Measurements from ENCODE around the gene HOGA1. TPM values are rescaled to one million over a fixed set of nuclear protein-coding genes. Genes with fewer than 3 reads are reported as not detected.
A peak's percentile ranks its signal among the peaks of the same experiment; 100 is the strongest.

The HOGA1 gene
- total RNA-seq, 1 donor from 2014 or later = 1.6 TPM

DNA sequence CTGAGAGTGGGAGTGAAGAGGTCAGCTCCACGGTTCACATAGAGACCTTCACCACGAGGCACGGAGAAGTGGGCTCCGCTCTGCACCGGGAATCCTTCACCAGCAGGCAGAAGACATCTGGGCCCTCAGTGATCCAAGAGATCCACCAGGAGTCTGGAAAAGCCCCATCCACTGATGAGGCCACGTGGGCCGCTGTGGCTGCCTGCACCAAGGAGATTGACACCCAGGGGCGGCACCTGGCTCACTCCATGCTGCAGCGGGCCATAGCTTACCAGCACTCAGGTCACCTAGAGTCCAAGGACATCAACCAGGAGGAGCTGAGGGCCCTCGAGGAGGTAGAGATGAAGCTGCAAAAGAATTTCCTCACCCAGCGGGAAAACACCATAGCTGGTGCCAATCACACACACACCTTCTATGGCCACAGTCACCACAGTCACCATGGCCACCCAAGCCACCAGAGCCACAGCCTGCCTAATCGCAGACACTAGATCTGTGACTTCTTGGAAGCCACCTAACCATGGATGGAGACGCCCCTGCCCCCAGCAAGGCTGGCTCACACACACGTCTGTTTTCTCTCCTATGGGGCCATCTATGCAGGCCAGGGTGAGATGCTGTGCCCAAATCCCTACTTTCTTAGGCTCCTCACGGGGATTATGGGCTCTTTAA is 6.0 kb downstream of the HOGA1 start:
- Histone ChIP-seq H3K36me3 (ENCODE audit: control insufficient read depth in 3 of 3, insufficient read depth in 3 of 3, low read length in 3 of 3) (no peaks in the 10 kb centered on the region), H3K27me3 (ENCODE audit: control insufficient read depth in 3 of 3, insufficient read depth in 3 of 3, low read length in 3 of 3) (no peaks in the 10 kb centered on the region), H3K9ac (ENCODE audit: low read depth in 1 of 3, low read length in 3 of 3) (no peak overlapping the region), H3K4me3 (ENCODE audit: low read length in 3 of 3) (no peak overlapping the region), H3K4me1 (ENCODE audit: control insufficient read depth in 3 of 3, insufficient read depth in 3 of 3, low read length in 3 of 3) (peaks cover 4 to 28% (median 10%) of the 10 kb centered on the region in 3 donors), H3K9me3 (ENCODE audit: control insufficient read depth in 3 of 3, low read length in 3 of 3) (no peaks in the 10 kb centered on the region), H3K27ac (ENCODE audit: low read depth, low read length) (no peak overlapping the region)

DNA sequence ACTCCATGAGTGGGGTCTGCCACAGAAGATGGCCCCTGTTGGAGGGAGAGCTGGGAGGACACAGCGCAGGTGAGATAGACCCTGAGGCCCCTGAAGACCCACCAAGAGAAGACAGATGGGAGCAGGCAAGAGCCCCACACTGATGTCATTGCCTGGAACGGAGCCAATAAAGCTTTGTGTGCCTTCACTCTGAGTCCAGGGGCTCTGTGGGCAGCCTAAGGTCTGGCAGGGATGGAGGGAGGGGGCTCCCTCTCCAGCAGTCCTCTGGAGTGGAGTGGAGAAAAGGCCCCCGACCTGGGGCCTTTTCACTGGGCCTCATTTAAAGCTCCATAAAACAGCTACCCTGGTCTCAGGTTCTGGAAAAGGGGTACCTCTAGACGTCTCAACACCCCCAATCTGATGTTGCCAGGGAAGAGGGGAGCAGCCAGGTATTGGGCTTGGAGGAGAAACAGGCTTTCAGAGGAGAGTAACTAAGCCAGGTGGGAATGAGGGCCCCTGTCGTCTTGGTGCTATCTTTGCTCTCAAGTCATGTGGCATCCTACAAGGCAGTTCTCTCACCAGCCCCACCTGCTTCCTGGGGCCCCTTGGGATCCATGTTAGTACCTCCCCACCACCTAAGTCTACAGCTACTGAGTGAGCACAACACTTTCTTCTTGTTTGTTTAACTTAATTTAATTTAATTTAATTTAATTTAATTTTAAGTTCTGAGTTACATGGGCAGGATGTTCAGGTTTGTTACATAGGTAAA is 6.7 kb downstream of the HOGA1 start:
- no peaks in the 10 kb centered on the region for H3K9me3 ChIP-seq (ENCODE audit: control insufficient read depth in 3 of 3, low read length in 3 of 3)
- no peaks in the 10 kb centered on the region for H3K36me3 ChIP-seq (ENCODE audit: control insufficient read depth in 3 of 3, insufficient read depth in 3 of 3, low read length in 3 of 3)
- no peak overlapping the region for H3K27ac ChIP-seq (ENCODE audit: low read depth, low read length)
- no peaks in the 10 kb centered on the region for H3K27me3 ChIP-seq (ENCODE audit: control insufficient read depth in 3 of 3, insufficient read depth in 3 of 3, low read length in 3 of 3)
- H3K4me3 ChIP-seq (ENCODE audit: low read length in 3 of 3) = no peak overlapping the region
- H3K4me1 ChIP-seq (ENCODE audit: control insufficient read depth in 3 of 3, insufficient read depth in 3 of 3, low read length in 3 of 3) = peaks cover 7 to 26% (median 10%) of the 10 kb centered on the region in 3 donors
- H3K9ac ChIP-seq (ENCODE audit: low read depth in 1 of 3, low read length in 3 of 3) = no peak overlapping the region

DNA sequence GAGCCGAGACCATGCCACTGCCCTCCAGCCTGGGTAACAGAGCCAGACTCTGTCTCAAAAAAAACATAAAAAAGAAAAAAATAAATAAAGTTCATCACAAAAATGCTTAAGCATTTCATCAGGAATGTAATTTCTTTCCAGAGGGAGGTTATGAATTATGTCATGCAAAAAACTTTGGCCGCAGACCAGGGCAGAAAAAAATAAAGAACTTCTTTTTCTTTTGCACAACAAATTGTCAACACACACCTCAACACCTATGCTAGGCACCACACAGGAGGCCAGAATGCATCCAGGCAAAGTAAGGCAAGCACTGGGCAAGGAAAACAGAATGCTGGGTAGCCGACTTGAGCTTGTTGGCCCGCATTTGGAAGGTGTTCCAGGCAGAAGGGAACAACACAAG is 9.2 kb downstream of the HOGA1 start:
- no peaks in the 10 kb centered on the region for H3K36me3 ChIP-seq (ENCODE audit: control insufficient read depth in 3 of 3, insufficient read depth in 3 of 3, low read length in 3 of 3)
- no peak overlapping the region for H3K27ac ChIP-seq (ENCODE audit: low read depth, low read length)

DNA sequence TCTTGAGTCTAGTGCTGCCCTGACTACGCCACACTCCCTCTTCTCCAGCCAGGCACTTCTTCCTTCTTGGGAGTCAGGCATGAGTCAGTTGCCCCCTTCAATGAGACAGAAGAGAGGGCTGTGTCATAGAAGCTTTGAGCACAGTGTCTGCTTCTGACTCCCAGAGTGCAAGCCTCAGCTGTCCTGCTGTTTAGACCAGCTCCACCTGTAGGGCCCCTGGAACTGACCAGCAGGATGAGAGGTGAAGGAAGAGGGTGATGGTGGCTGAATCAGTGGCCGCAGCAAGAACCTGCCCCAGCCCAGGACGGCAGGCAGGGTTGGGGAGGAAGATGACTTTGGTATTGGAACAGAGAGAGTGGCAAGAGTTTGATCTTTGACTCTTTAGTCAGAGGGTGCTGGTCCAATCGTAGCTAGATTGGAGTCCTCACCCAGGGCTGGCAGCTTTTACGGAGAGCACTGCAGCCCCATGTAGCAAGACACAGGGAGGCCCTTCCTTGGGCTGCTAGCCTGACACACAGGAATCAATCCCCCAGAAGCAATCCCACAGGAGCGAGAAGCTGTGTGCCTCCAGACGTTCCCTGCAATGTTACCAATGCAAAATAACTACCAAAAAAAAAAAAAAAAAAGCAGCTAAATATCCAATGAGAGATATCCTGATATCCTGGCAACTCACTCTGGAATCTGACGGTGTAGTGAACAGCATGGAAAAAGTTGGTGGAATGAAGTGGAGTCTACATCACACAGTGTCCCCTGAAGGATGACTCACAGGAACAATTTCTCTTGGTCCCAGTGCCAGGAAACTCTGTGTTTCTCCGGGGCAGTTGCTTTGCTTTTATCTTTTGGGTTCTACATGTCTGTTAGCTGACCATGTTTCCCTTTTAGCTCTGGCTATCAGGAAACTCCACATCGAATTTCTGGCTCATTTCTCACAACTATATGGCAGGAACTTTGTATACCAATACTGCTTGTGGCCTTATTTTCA is 12.2 kb downstream of the HOGA1 start:
- Histone ChIP-seq H3K9me3 (ENCODE audit: control insufficient read depth in 3 of 3, low read length in 3 of 3) (no peaks in the 10 kb centered on the region), H3K9ac (ENCODE audit: low read depth in 1 of 3, low read length in 3 of 3) (peak overlapping the region; percentile 16 to 62 (median 41)), H3K4me3 (ENCODE audit: low read length in 3 of 3) (peak overlapping the region in 1 of 3 donors; percentile 41), H3K27ac (ENCODE audit: low read depth, low read length) (peak overlapping the region; percentile 81), H3K4me1 (ENCODE audit: control insufficient read depth in 3 of 3, insufficient read depth in 3 of 3, low read length in 3 of 3) (peaks cover 33 to 55% (median 49%) of the 10 kb centered on the region in 3 donors), H3K36me3 (ENCODE audit: control insufficient read depth in 3 of 3, insufficient read depth in 3 of 3, low read length in 3 of 3) (no peaks in the 10 kb centered on the region), H3K27me3 (ENCODE audit: control insufficient read depth in 3 of 3, insufficient read depth in 3 of 3, low read length in 3 of 3) (no peaks in the 10 kb centered on the region)

More for the DNA sequence above, 9.2 kb downstream of the HOGA1 start:
- H3K9me3 ChIP-seq (ENCODE audit: control insufficient read depth in 3 of 3, low read length in 3 of 3) = no peaks in the 10 kb centered on the region
- H3K27me3 ChIP-seq (ENCODE audit: control insufficient read depth in 3 of 3, insufficient read depth in 3 of 3, low read length in 3 of 3) = no peaks in the 10 kb centered on the region
- H3K4me1 ChIP-seq (ENCODE audit: control insufficient read depth in 3 of 3, insufficient read depth in 3 of 3, low read length in 3 of 3) = peaks cover 20 to 30% (median 20%) of the 10 kb centered on the region in 3 donors
- H3K4me3 ChIP-seq (ENCODE audit: low read length in 3 of 3) = no peak overlapping the region
- H3K9ac ChIP-seq (ENCODE audit: low read depth in 1 of 3, low read length in 3 of 3) = no peak overlapping the region

DNA sequence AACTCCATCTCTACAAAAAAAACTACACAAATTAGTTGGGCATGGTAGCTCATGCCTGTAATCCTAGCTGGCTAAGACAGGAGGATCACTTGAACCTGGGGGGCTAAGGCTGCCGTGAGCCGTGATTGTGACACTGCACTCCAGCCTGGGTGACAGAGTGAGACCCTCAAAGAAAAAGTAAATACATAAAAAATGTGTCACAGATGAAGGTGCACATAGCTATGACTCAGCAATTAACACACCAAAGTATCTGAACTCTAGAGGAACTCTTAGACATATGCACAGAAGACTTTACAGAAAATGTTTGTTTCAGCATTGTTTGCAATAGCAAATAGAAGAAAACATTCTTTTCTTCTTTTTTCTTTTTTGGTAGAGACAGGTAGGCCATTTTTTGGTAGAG is 13.6 kb downstream of the HOGA1 start:
- no peak overlapping the region for H3K4me3 ChIP-seq (ENCODE audit: low read length in 3 of 3)
- H3K9ac ChIP-seq (ENCODE audit: low read depth in 1 of 3, low read length in 3 of 3) = no peak overlapping the region
- peak overlapping the region; percentile 81 for H3K27ac ChIP-seq (ENCODE audit: low read depth, low read length)
- H3K9me3 ChIP-seq (ENCODE audit: control insufficient read depth in 3 of 3, low read length in 3 of 3) = no peaks in the 10 kb centered on the region
- no peaks in the 10 kb centered on the region for H3K36me3 ChIP-seq (ENCODE audit: control insufficient read depth in 3 of 3, insufficient read depth in 3 of 3, low read length in 3 of 3)
- H3K4me1 ChIP-seq (ENCODE audit: control insufficient read depth in 3 of 3, insufficient read depth in 3 of 3, low read length in 3 of 3) = peaks cover 42 to 69% (median 60%) of the 10 kb centered on the region in 3 donors
- no peaks in the 10 kb centered on the region for H3K27me3 ChIP-seq (ENCODE audit: control insufficient read depth in 3 of 3, insufficient read depth in 3 of 3, low read length in 3 of 3)

DNA sequence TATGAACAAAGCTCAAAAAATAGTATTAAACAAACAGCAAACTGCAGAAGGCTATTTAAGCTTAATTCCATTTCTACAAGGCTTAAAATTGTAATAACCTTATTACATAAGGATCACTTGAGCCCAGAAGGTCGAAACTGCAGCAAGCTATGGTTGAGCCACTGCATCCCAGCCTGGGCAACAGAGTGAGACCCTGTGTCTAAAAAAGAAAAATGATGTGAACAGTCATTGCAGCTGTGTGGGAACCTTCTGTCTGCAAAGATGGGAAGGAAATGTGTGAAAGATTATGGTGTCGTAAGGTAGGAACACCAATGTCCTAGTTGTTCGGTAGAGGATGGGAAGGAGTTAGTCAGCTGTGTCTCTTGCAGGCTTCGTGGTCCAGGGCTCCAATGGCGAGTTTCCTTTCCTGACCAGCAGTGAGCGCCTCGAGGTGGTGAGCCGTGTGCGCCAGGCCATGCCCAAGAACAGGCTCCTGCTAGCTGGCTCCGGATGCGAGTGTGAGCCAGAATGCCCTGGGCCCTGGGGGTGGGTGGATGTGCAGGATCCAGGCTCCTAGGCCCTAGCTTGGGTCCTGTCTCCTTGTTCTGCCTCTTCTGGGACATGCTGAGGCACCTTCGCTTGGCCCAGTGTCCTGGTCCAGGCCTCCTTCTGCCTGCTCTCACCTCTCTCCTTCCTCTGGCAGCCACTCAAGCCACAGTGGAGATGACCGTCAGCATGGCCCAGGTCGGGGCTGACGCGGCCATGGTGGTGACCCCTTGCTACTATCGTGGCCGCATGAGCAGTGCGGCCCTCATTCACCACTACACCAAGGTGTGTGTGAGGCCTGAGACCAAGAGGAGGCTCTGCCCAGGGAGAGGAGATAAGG is 14.4 kb downstream of the HOGA1 start:
- Histone ChIP-seq H3K27me3 (ENCODE audit: control insufficient read depth in 3 of 3, insufficient read depth in 3 of 3, low read length in 3 of 3) (no peaks in the 10 kb centered on the region), H3K4me3 (ENCODE audit: low read length in 3 of 3) (no peak overlapping the region), H3K9ac (ENCODE audit: low read depth in 1 of 3, low read length in 3 of 3) (no peak overlapping the region), H3K9me3 (ENCODE audit: control insufficient read depth in 3 of 3, low read length in 3 of 3) (no peaks in the 10 kb centered on the region), H3K36me3 (ENCODE audit: control insufficient read depth in 3 of 3, insufficient read depth in 3 of 3, low read length in 3 of 3) (no peaks in the 10 kb centered on the region), H3K4me1 (ENCODE audit: control insufficient read depth in 3 of 3, insufficient read depth in 3 of 3, low read length in 3 of 3) (peaks cover 39 to 67% (median 58%) of the 10 kb centered on the region in 3 donors), H3K27ac (ENCODE audit: low read depth, low read length) (peak overlapping the region; percentile 81)

DNA sequence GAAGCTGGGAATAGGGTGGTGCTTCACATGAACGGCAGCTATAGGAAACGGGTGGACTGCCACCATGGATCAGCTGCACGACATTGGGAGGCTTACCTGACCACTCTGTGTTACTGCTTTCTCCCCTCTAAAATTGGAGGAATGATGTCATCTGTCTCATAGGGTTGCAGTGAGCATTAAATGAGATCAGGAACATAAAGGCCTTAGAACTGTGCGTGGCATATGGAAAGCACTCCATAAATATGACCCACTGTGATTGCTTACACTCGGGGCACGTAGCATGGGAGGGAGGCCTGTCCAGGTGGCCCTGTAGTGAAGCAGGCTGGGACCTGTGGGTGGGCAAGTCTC is 15.1 kb downstream of the HOGA1 start:
- Histone ChIP-seq H3K27me3 (ENCODE audit: control insufficient read depth in 3 of 3, insufficient read depth in 3 of 3, low read length in 3 of 3) (no peaks in the 10 kb centered on the region), H3K4me3 (ENCODE audit: low read length in 3 of 3) (no peak overlapping the region), H3K9me3 (ENCODE audit: control insufficient read depth in 3 of 3, low read length in 3 of 3) (no peaks in the 10 kb centered on the region), H3K4me1 (ENCODE audit: control insufficient read depth in 3 of 3, insufficient read depth in 3 of 3, low read length in 3 of 3) (peaks cover 39 to 66% (median 57%) of the 10 kb centered on the region in 3 donors), H3K9ac (ENCODE audit: low read depth in 1 of 3, low read length in 3 of 3) (peak overlapping the region in 1 of 3 donors; percentile 45), H3K36me3 (ENCODE audit: control insufficient read depth in 3 of 3, insufficient read depth in 3 of 3, low read length in 3 of 3) (no peaks in the 10 kb centered on the region), H3K27ac (ENCODE audit: low read depth, low read length) (peak overlapping the region; percentile 14)

DNA sequence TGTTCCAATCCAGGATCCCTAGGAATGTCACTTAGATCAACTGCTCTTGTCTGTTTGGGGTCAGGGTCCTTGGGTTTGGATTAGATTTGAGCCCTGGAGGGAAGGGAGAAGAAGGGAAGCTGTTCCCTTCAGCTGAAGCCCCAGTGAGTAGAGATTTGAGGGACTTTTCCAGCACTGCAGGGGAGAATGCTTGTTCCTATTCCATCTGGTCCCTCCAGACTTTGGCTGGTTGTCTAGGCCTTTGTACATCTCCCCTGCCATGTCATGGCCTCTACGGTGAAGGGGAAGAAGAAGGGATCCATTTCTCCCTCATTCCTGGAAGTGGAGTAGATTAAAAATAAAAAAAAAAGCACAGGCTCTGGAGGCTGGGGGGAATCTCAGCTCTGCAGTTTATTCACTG is 16.4 kb downstream of the HOGA1 start:
- H3K9me3 ChIP-seq (ENCODE audit: control insufficient read depth in 3 of 3, low read length in 3 of 3) = no peaks in the 10 kb centered on the region
- peaks cover 39 to 64% (median 57%) of the 10 kb centered on the region in 3 donors for H3K4me1 ChIP-seq (ENCODE audit: control insufficient read depth in 3 of 3, insufficient read depth in 3 of 3, low read length in 3 of 3)
- H3K9ac ChIP-seq (ENCODE audit: low read depth in 1 of 3, low read length in 3 of 3) = peak overlapping the region in 1 of 3 donors; percentile 77
- H3K27ac ChIP-seq (ENCODE audit: low read depth, low read length) = peak overlapping the region; percentile 74
- no peak overlapping the region for H3K4me3 ChIP-seq (ENCODE audit: low read length in 3 of 3)
- no peaks in the 10 kb centered on the region for H3K36me3 ChIP-seq (ENCODE audit: control insufficient read depth in 3 of 3, insufficient read depth in 3 of 3, low read length in 3 of 3)
- H3K27me3 ChIP-seq (ENCODE audit: control insufficient read depth in 3 of 3, insufficient read depth in 3 of 3, low read length in 3 of 3) = no peaks in the 10 kb centered on the region
